HG02852 (cell line): ENCODE measurements around the gene MYH13.
"Not testable (repeated sequence)": the region's sequence is repeated elsewhere in the genome, so short reads cannot be mapped to it uniquely, and the experiment has no call there.

ENCODE experiments used
- ATAC-seq: cut with Tn5 transposase; IDR thresholded peaks from one replicate; pipeline ENCODE4 v1.9.1; 2021; ENCODE audit warnings: mild to moderate bottlenecking, moderate library complexity; ENCODE audit not compliant: unreplicated experiment

The MYH13 gene

DNA sequence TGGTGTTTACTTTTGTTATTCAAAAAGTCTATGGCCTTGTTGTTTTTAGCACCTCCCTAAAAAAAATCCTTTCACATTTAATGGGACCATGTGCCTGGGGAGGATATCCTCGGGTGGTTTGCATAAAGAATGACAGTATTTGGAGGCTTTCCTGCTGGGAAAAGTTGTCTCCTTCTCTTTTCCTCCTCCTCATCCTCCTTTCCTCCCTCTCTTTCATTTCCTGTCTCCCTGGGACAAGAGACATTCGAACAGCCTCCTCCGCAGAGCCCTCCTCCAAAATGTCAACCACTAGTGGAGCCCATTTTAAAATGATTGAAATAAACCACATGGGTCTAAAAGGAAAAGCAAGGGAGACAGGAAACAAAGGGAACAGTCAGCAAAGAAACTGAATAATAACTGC, 67.4 kb downstream of the MYH13 start:
- ATAC-seq, result no peak

DNA sequence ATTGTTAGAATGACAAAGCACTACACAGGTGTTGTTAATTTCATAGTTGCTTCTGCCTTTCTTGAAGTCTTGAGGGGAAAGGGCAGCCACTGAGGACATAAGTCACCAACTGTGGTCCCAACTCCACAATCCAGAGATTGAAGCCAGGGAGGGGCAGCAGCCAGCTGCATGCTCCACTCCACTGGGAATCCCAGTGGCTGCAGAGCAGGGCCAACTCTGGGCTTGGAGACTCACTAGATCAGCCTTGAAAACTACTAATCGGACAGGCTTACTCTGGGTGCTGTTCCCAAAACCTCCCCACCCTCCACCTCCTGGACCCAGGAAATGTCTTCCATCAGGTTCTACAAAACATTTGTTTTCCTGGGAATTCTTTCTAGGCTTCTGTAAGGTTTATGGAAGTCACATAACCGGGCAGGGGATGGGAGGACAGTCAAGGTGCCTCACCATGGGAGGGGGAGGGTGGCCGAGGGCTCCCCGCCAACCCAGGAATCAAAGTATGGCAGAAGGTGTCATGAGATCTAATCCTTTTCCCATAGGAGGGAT, 68.0 kb downstream of the MYH13 start:
- ATAC-seq, result no peak

DNA sequence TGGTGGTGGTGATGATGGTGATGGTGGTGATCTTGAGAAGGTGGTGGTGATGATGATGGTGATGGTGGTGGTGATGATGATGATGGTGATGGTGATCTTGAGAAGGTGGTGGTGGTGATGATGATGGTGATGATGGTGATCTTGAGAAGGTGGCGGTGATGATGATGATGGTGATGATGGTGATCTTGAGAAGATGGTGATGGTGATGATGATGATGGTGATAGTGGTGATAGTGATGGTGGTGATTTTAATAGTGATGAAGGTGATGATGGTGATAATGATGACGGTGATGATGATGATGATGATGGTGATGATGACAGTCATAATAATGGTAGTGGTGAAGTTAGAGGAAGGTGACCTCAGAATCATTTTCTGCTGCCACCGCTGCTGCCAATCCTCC, 75.1 kb downstream of the MYH13 start:
- ATAC-seq, result no peak

DNA sequence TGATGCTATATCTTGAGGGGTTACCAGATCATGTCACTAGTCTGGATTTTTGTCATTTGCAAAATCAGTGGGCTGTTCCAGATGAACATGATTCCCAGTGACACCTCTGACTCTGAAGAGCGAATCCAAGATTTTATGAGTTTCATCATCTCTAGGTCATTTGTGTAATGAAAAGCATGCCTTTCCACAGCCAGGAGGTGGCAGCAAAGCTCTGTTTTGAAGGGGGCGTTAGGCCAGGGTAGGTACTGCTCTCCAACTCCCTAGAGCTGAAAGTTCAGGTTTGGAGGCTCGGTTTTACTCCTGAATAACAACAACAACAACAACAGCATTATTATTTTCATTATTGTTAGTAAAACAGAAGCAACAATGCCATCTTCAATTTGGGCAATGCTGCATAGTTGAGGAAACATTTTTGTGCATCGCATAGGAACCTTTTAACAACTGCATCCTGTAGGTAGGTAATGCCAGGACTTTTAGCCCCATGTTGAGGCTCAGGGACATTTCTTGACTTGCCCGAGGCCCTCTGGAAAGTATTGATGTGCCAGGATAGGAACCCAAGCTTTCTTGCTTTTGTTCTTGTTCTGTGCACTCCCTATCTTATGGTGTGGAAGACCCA, 77.0 kb downstream of the MYH13 start:
- ATAC-seq, result no peak

- peak; percentile 53 for ATAC-seq
These were observed 78.6 kb downstream of the MYH13 start for GRCh38 chr17:10294180-10294579.

GRCh38 chr17:10292057-10292937, 80.5 kb downstream of the MYH13 start:
- ATAC-seq, result peak; percentile 68

GRCh38 chr17:10291576-10291975, 81.2 kb downstream of the MYH13 start:
- ATAC-seq, result not testable (repeated sequence)

- ATAC-seq, result no peak
These were observed 82.8 kb downstream of the MYH13 start for GRCh38 chr17:10290041-10290440.

DNA sequence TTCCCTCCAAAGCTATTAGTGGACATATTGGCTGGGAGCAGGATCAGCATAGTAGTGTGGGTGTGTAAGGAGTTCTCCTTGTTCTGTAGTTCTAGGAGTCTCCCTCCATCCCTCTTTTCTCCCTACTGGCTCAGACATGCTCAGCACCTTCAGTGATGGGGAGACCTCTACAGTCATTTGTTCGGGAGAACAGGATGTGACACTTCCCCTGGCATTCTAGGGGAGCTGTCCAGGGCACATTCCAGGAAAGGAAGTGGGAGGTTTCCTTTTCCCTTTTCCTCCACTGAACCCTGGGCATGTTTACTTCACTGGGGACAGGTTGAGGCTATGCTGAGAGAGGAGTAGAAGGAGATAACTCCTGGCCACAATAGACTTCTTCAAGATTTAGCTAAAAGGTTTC, 86.5 kb downstream of the MYH13 start:
- ATAC-seq, result no peak

DNA sequence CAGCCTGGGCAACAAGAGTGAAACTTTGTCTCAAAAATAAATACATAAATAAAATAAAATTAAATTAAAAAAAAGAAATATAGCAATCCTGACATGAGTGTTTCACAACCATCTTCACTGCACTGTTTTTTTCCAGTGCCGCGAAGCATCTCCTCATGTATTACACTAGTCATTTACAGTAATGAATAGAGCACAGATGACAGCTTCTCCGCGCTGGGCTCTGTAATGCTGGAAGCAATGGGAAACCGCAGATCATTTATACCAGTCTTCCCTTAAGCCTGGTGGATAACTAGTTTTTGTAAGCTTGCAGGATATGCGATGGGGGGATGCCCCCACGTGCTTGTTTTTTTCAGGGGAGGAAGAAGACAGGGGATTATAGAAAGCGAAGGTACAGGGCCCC, 86.9 kb downstream of the MYH13 start:
- ATAC-seq, result no peak

DNA sequence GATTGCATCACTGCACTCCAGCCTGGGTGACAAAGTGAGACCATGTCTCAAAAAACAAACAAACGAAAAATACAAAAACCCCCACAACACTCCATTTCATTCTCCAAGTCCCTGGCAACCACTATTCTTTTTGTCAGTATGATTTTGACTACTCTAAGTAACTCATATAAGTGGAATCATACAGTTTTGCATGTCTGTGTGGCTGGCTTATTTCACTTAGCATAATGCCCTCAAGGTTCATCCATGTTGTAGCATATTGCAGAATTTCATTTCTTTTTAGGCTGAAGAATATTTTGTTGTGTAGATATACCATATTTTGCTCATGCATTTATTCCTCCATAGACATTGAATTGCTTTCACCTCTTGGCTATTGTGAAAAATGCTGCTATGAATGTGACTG, 92.7 kb downstream of the MYH13 start:
- no peak for ATAC-seq

- no peak for ATAC-seq
These were observed 94.6 kb downstream of the MYH13 start for GRCh38 chr17:10278218-10278617.

DNA sequence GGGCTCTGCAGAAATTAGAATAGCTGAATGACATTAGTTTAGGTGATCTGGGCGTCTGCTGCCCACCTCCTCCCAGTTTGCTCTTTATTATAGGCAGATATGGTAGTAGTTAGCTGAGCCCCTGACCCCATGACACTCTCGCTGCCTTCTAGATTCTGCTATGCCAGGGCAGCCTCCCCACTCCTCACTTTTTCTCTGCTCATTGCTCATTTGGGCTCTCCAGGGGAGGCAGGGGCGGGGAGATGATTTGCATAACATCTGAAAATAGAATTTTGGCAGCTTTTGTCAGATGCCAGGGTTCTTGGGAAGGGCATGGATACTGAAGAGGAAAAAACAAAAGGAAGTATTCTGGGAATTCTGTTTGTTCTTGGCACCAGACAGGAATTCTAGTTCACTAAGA, 96.4 kb downstream of the MYH13 start:
- ATAC-seq, result no peak

DNA sequence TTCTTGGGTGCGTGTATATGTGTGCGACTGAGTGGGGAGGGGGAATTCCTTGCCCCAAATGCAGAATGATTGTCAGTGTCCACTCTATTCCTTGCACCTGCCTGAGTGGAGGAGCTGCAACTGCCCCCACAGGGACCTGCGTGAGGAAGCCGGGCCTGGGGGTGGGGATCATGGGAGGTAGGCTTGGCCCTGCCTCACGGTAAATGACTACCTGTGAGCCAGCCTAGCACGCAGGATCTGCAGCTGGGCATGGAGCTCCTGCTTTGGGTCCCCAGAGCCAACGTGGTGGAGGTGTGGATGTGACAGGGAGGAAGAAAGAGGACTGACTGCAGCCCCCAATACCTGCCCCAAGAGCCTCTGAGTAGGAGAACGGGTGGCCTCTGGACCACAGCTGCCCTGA, 97.4 kb downstream of the MYH13 start:
- ATAC-seq, result no peak

- ATAC-seq, result no peak
These were observed 101.7 kb downstream of the MYH13 start for GRCh38 chr17:10271106-10271562.

DNA sequence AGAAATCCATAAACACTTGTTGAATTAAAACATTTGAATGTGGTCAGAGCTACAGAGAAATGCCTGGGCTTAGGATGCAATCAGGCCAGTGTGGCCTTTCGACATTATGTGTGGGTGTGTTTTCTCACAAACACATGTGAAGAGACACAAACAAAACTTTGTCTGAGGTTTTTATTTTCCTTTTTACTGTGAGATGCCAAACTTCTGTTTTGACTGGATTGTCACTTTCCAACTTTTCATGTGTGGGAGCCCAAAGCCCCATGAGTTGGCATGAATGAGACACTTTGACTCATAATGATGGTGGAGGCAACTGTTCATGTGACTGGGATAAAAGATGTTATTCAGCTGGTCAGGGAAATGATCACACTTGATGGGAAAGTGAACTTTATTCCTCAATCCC, 102.5 kb downstream of the MYH13 start:
- no peak for ATAC-seq

GRCh38 chr17:10268005-10268404, 104.8 kb downstream of the MYH13 start:
- no peak for ATAC-seq

- no peak for ATAC-seq
These were observed 106.4 kb downstream of the MYH13 start for GRCh38 chr17:10266296-10266876.

GRCh38 chr17:10265100-10265810, 107.6 kb downstream of the MYH13 start:
- no peak for ATAC-seq

DNA sequence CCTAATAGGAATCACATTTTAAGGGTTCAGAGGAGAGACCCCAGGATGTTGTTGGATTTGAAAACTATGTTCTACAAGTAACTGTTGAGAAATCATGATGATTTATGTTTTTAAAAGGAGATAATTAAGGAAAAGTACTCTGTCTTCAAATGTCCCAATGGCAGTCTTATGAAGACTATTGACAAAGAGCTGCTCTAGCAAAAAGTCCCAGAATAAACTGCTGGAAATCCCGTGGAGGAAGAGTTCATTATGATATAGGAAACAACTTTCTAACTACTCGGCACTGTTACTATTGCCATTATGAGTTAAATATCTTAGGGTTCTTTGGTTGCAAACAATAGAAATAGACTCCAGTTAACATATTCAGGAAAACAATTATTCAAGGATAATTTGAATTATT, 108.8 kb downstream of the MYH13 start:
- ATAC-seq, result no peak

GRCh38 chr17:10262451-10262850, 110.4 kb downstream of the MYH13 start:
- no peak for ATAC-seq
